ENCODE measurements around the gene OR2J2.
"Not testable (repeated sequence)": the region's sequence is repeated elsewhere in the genome, so short reads cannot be mapped to it uniquely, and the experiment has no call there.

OR2J2 gene

DNA sequence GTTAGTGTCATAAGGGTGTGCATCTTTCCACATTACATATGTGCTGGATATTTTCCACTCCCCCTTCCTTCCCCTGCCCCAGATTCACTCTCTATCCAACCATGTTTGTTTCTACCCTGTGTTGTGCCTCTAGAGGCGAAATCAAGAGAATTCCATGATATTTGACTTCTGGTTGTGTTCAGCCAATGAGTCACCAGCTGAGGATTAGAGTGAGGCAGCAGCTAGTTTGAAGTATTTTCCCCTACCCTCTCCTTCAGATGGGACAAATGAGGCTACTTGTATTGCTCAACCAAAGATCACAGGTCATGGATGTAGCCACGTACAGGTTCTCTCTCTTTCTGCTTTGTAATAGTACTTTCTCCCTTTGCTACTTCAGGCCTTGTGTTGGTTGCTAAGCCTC is 24.5 kb upstream of the OR2J2 start:
- no peaks in the 10 kb centered on the region for H3K27me3 ChIP-seq (ENCODE audit: low read length)
- H3K9me2 ChIP-seq (replicated peaks; ENCODE audit: insufficient read depth, low read length) = 0 out of 2 replicates have a peak, but pooled peaks cover 4% of the 10 kb centered on the region
- TF ChIP-seq, protein P1, sequence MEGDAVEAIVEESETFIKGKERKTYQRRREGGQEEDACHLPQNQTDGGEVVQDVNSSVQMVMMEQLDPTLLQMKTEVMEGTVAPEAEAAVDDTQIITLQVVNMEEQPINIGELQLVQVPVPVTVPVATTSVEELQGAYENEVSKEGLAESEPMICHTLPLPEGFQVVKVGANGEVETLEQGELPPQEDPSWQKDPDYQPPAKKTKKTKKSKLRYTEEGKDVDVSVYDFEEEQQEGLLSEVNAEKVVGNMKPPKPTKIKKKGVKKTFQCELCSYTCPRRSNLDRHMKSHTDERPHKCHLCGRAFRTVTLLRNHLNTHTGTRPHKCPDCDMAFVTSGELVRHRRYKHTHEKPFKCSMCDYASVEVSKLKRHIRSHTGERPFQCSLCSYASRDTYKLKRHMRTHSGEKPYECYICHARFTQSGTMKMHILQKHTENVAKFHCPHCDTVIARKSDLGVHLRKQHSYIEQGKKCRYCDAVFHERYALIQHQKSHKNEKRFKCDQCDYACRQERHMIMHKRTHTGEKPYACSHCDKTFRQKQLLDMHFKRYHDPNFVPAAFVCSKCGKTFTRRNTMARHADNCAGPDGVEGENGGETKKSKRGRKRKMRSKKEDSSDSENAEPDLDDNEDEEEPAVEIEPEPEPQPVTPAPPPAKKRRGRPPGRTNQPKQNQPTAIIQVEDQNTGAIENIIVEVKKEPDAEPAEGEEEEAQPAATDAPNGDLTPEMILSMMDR (IDR thresholded peaks at IDR 0.05; ENCODE audit: insufficient read depth, low read length, poor library complexity, severe bottlenecking) = no peak
- TF ChIP-seq EZH2phosphoT487 (conservative IDR thresholded peaks at IDR 0.05; ENCODE audit: low read length) = no peak
- H3K9me3 ChIP-seq (ENCODE audit: insufficient read depth, low read length) = peaks cover 14% of the 10 kb centered on the region; the same call in 1 of the 2 replicates
- no peak overlapping the region for H3K4me2 ChIP-seq (ENCODE audit: low read depth, low read length, poor library complexity, severe bottlenecking)
- H3K36me3 ChIP-seq (ENCODE audit: low read length) = no peaks in the 10 kb centered on the region
- H2AFZ ChIP-seq (ENCODE audit: low read depth, low read length, severe bottlenecking) = no peak overlapping the region
- no peaks in the 10 kb centered on the region for H4K20me1 ChIP-seq (ENCODE audit: low read depth, low read length)
- no peak overlapping the region for H3K4me3 ChIP-seq (ENCODE audit: insufficient read depth, low read length, poor library complexity, severe bottlenecking)
- H3K79me2 ChIP-seq (ENCODE audit: insufficient read depth, low read length) = no peaks in the 10 kb centered on the region
- no peak overlapping the region for H3K9ac ChIP-seq (ENCODE audit: low read length)
- H3F3A ChIP-seq (ENCODE audit: insufficient read depth) = no peaks in the 10 kb centered on the region
- H3K27ac ChIP-seq (ENCODE audit: low read depth, low read length) = no peak overlapping the region

DNA sequence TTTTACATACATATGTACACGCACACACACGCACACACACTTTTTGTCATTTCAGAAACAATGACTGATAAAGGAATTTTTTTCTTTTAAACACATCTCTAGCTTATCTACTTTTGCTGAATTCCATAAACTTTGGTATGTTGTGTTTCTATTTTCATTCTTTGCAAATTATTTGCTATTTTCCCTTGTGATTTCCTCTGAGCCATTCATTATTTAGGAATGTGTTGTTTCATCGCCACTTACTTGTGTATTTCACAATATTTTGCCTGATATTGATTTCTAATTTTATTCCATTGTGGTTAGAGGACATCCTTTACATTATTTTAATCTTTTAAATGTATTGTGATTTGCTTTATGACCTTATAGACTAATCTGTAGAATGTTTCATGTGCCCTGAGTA is 23.6 kb upstream of the OR2J2 start:
- no peaks in the 10 kb centered on the region for H3K27me3 ChIP-seq (ENCODE audit: low read length)
- no peak overlapping the region for H3K27ac ChIP-seq (ENCODE audit: low read depth, low read length)
- no peak overlapping the region for H3K4me2 ChIP-seq (ENCODE audit: low read depth, low read length, poor library complexity, severe bottlenecking)
- no peak for TF ChIP-seq EZH2phosphoT487 (conservative IDR thresholded peaks at IDR 0.05; ENCODE audit: low read length)
- TF ChIP-seq, protein P1 (IDR thresholded peaks at IDR 0.05; ENCODE audit: insufficient read depth, low read length, poor library complexity, severe bottlenecking) = no peak
- no peaks in the 10 kb centered on the region for H3K79me2 ChIP-seq (ENCODE audit: insufficient read depth, low read length)
- no peaks in the 10 kb centered on the region for H3F3A ChIP-seq (ENCODE audit: insufficient read depth)
- peaks cover 14% of the 10 kb centered on the region; the same call in 1 of the 2 replicates for H3K9me3 ChIP-seq (ENCODE audit: insufficient read depth, low read length)
- no peak overlapping the region for H3K9ac ChIP-seq (ENCODE audit: low read length)
- H3K9me2 ChIP-seq (replicated peaks; ENCODE audit: insufficient read depth, low read length) = 0 out of 2 replicates have a peak, but pooled peaks cover 4% of the 10 kb centered on the region
- H3K4me3 ChIP-seq (ENCODE audit: insufficient read depth, low read length, poor library complexity, severe bottlenecking) = no peak overlapping the region
- H3K36me3 ChIP-seq (ENCODE audit: low read length) = no peaks in the 10 kb centered on the region
- no peaks in the 10 kb centered on the region for H4K20me1 ChIP-seq (ENCODE audit: low read depth, low read length)
- no peak overlapping the region for H2AFZ ChIP-seq (ENCODE audit: low read depth, low read length, severe bottlenecking)

DNA sequence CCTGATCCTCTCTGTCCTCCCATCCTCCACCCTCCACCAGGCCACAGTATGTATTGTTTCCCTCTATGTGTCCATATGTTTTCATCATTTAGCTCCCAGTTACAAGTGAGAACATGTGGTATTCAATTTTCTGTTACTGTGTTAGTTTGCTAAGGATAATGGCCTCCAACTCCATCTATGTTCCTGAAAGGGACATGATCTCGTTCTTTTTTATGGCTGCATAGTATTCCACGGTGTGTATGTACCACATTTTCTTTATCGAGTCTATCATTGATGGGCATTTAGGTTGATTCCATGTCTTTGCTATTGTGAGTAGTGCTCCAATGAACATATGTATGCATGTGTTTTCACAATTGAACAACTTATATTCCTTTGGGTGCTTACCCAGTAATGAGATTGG is 21.3 kb upstream of the OR2J2 start:
- H3K27me3 ChIP-seq (ENCODE audit: low read length); H3K79me2 ChIP-seq (ENCODE audit: insufficient read depth, low read length); H3K9ac ChIP-seq (ENCODE audit: low read length); H3K9me3 ChIP-seq (ENCODE audit: insufficient read depth, low read length); H3K27ac ChIP-seq (ENCODE audit: low read depth, low read length); H3K9me2 ChIP-seq (replicated peaks; ENCODE audit: insufficient read depth, low read length); H3F3A ChIP-seq (ENCODE audit: insufficient read depth); H3K36me3 ChIP-seq (ENCODE audit: low read length); H3K4me2 ChIP-seq (ENCODE audit: low read depth, low read length, poor library complexity, severe bottlenecking); H4K20me1 ChIP-seq (ENCODE audit: low read depth, low read length); H3K4me3 ChIP-seq (ENCODE audit: insufficient read depth, low read length, poor library complexity, severe bottlenecking); H2AFZ ChIP-seq (ENCODE audit: low read depth, low read length, severe bottlenecking): not testable (repeated sequence)

DNA sequence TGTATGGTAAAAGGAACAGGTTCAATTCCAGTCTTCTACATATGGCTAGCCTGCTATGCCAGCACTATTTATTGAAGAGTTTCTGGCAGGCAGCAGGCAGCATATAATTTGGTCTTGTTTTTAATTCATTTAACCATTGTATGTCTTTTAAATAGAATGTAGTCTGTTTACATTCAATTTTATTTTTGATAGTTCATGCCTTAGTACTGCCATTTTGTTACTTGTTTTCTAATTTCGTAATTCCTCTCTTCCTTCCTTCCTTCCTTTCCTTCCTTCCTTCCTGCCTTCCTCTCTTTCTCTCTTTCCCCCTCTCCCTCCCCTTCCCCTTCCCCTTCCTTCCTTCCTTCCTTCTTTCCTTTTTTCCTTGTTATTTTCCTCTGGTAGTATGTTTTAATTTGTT is 17.6 kb upstream of the OR2J2 start:
- no peak overlapping the region for H3K4me3 ChIP-seq (ENCODE audit: insufficient read depth, low read length, poor library complexity, severe bottlenecking)
- TF ChIP-seq EZH2phosphoT487 (conservative IDR thresholded peaks at IDR 0.05; ENCODE audit: low read length) = no peak
- TF ChIP-seq, protein P1 (IDR thresholded peaks at IDR 0.05; ENCODE audit: insufficient read depth, low read length, poor library complexity, severe bottlenecking) = no peak
- no peaks in the 10 kb centered on the region for H3K9me3 ChIP-seq (ENCODE audit: insufficient read depth, low read length)
- 0 out of 2 replicates have a peak, but pooled peaks cover 4% of the 10 kb centered on the region for H3K9me2 ChIP-seq (replicated peaks; ENCODE audit: insufficient read depth, low read length)
- no peak overlapping the region for H3K4me2 ChIP-seq (ENCODE audit: low read depth, low read length, poor library complexity, severe bottlenecking)
- no peaks in the 10 kb centered on the region for H3K79me2 ChIP-seq (ENCODE audit: insufficient read depth, low read length)
- no peak overlapping the region for H3K27ac ChIP-seq (ENCODE audit: low read depth, low read length)
- no peaks in the 10 kb centered on the region for H3K27me3 ChIP-seq (ENCODE audit: low read length)
- no peaks in the 10 kb centered on the region for H4K20me1 ChIP-seq (ENCODE audit: low read depth, low read length)
- H2AFZ ChIP-seq (ENCODE audit: low read depth, low read length, severe bottlenecking) = no peak overlapping the region
- H3K36me3 ChIP-seq (ENCODE audit: low read length) = no peaks in the 10 kb centered on the region
- no peaks in the 10 kb centered on the region for H3F3A ChIP-seq (ENCODE audit: insufficient read depth)
- no peak overlapping the region for H3K9ac ChIP-seq (ENCODE audit: low read length)

DNA sequence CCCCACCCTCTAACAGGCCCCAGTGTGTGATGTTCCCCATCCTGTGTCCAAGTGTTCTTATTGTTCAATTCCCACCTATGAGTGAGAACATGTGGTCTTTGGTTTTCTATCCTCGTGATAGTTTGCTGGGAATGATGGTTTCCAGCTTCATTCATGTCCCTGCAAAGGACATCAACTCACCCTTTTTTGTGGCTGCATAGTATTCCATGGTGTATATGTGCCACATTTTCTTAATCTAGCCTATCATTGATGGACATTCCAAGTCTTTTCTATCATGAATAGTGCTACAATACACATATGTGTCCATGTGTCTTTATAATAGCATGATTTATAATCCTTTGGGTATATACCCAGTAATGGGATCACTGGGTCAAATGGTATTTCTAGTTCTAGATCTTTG is 15.5 kb upstream of the OR2J2 start:
- not testable (repeated sequence) for H3K27ac ChIP-seq (ENCODE audit: low read depth, low read length); H3K27me3 ChIP-seq (ENCODE audit: low read length); H3K9me3 ChIP-seq (ENCODE audit: insufficient read depth, low read length); H3K9me2 ChIP-seq (replicated peaks; ENCODE audit: insufficient read depth, low read length); H3K9ac ChIP-seq (ENCODE audit: low read length); H4K20me1 ChIP-seq (ENCODE audit: low read depth, low read length); H3K4me3 ChIP-seq (ENCODE audit: insufficient read depth, low read length, poor library complexity, severe bottlenecking); H3K4me2 ChIP-seq (ENCODE audit: low read depth, low read length, poor library complexity, severe bottlenecking); H3K79me2 ChIP-seq (ENCODE audit: insufficient read depth, low read length); H3F3A ChIP-seq (ENCODE audit: insufficient read depth); H3K36me3 ChIP-seq (ENCODE audit: low read length); H2AFZ ChIP-seq (ENCODE audit: low read depth, low read length, severe bottlenecking)

DNA sequence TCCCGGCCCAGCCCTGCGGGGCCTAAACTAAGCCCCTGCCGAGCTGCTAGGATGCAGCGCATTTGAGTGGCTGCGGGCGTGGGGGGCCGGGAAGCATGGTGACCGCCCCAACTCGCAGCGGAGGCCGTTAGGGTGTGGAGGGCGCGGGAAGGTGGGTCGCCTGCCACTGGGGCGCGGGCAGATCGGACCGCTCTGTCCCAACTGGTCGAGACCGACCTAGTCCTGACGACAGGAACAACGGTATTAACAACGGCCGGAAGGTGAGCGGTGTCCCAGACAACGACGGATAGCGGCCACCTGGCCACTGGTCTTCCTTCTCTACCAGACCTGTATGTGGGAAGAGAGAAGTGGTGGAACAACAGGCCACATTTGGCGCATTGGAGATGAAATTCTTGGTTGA is 10.8 kb upstream of the OR2J2 start:
- H3K27ac ChIP-seq (ENCODE audit: low read depth, low read length); H3K9me2 ChIP-seq (replicated peaks; ENCODE audit: insufficient read depth, low read length); H3K4me2 ChIP-seq (ENCODE audit: low read depth, low read length, poor library complexity, severe bottlenecking); H3K79me2 ChIP-seq (ENCODE audit: insufficient read depth, low read length); H2AFZ ChIP-seq (ENCODE audit: low read depth, low read length, severe bottlenecking); H3K9ac ChIP-seq (ENCODE audit: low read length); H3K36me3 ChIP-seq (ENCODE audit: low read length); H3K9me3 ChIP-seq (ENCODE audit: insufficient read depth, low read length); H3F3A ChIP-seq (ENCODE audit: insufficient read depth); H3K4me3 ChIP-seq (ENCODE audit: insufficient read depth, low read length, poor library complexity, severe bottlenecking); H3K27me3 ChIP-seq (ENCODE audit: low read length); H4K20me1 ChIP-seq (ENCODE audit: low read depth, low read length): not testable (repeated sequence)
